HG03354 (cell line): ENCODE results near the gene HOXB6.

Experiments used
- ATAC-seq: cut with Tn5 transposase; IDR thresholded peaks from one replicate; pipeline ENCODE4 v1.9.1; 2021; ENCODE audit warnings: mild to moderate bottlenecking; ENCODE audit not compliant: unreplicated experiment, poor library complexity, severe bottlenecking

Gene HOXB6

DNA sequence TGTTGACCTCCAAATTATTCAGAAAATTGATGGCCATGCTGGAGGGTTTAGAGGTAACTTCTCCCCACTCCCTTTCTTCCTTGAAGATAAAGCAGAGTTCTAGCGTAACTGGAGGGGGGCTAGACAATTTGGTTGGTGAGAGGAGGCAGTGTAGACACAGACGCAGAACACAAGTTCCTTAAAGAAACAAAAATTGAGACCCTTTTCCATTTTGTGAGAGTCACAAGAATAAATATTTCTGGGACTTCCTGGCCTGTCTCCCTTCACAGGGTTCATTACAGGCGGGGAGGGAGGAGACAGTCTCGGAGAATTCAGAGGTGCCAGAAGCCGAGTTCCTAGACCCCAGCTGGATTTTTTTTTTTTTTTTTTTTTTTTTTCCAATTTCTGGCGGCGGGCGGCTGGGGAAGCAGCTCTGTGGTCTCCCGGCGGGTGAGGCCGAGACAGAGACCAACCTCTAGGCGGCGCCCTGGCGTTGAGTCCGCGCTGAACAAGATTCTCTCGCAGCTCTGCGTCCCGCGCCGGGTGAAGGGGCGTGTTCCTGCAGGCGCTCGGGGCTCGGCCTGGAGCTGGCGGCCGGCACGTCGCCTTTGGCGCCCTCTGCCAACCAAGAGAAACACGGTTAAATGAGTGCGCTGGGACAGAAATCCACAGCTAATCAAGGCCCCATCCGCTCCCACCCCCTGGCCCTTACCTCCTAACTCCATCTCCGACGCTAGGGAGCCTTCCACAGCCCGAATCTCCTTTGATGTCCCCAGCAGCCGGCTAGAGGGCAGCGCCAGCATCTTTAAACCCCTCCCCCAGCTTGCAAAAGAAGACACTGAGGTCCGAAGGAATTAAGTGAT lies 31.6 kb upstream of the HOXB6 start:
- ATAC-seq = peak; percentile 47

DNA sequence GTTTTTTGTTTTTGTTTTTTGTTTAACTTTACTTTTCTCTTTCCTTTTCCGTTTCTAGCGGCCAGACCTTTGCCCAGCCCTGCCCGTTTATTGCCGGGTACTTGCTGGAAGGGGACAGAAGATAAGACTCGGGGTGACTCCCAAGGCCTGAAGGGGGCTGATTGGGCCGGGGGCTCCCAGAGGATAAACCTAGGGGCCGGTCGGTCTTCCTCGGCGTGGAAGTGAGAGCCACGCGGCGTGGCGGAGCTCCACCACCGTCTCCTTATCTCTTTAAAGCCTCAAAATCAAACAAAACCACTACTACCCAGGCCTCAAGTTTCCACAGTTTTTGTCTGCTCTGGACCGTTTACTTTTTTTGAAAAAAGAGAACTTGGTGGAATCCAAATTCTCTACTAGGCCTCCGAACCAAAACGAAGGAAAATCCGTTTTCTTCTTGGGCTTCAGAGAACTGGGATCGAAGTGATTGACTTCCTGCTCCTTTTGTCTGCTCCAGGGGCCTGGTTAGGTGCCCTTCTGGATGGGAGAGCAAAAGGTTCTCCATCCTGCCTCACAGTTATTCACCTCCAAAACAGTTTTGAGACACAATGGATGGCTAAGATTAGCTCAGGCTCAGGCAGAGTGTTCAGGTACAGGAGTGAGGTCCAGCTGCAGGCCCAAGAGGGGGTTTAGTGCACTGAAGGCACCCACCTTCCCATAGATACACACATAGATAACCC lies 29.9 kb upstream of the HOXB6 start:
- ATAC-seq = no peak

GRCh38 chr17:48633266-48633677 lies 28.5 kb upstream of the HOXB6 start:
- no peak for ATAC-seq

DNA sequence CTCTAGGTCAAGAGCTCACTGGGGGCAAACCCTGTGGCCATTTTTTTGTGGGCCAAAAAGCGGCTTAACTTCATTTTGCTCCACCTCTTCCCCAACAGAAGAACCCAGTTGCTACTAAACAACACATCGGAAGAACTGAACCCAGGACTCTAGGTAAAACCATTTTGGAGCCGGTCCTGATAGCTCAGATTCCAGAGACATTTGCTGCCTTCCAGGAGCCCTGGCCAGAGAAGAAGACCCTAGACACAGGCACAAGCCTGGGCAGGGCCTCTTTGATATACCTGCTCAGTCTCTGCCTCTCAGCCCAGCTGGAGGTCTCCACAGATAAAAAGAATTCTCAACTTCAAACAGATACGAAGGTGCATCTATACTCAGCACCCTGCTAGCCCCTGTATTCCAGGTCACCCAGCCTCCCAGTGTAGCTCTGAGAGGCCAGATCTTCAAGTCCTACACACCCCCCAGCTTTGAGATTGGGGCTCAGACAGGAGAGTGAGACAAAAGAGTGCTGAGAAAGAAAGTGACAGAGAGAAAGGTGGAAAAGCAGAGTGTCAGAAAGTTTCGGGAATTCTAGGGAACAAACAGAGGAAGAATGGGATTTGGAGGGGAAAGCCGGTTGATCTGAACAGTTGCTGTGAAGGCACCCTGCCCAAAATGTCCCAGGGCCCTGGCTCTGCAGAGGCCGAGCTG lies 27.9 kb upstream of the HOXB6 start:
- ATAC-seq = no peak

DNA sequence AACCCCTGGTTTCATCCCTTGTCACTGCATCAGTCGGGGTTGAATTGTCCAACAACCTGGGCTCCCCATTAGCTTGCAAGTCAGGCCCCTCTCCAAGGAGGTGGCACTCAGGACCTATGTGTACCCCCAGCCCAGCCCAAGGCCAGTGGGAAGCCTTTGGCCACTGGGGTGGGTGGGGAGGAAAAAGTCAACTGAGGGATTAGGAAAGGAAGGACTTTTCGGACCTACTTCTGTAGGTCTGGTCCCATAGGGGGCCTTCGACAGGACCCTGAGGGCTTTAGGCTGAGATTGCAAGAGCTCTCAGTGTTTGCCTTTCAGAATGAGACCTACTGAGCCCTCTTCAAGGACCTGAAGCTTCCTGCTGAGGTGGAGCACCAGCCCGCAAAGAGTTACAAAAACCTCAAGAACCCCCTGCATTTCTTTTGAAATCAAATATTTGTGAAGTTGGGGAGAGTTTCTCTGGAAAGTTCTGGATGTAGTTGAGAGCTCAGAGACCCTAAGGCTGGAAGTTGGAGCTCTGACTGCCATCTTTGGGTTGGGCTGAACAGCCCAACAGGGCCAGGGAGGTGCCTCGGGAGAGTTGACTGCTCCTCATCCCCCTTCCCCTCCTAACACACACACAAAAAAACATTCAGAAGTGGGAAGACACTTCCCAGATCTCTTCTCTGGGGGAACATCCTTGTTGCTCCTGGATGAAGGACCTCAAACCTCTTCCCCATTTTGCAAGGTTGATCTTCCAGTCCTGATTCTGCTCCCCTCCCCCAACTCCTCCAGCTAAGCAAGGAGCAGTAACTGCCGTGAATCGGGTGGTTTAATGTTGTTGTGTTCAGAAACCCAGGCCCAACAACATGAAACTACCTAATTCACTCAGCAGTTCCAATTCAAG lies 27.1 kb upstream of the HOXB6 start:
- no peak for ATAC-seq

- no peak for ATAC-seq
Observed at GRCh38 chr17:48630925-48631692, 26.3 kb upstream of the HOXB6 start.

- ATAC-seq = no peak
Observed at GRCh38 chr17:48630009-48630924, 25.5 kb upstream of the HOXB6 start.

GRCh38 chr17:48629411-48629759 lies 24.6 kb upstream of the HOXB6 start:
- no peak for ATAC-seq

- no peak for ATAC-seq
Observed at GRCh38 chr17:48628649-48629410, 24.0 kb upstream of the HOXB6 start.

DNA sequence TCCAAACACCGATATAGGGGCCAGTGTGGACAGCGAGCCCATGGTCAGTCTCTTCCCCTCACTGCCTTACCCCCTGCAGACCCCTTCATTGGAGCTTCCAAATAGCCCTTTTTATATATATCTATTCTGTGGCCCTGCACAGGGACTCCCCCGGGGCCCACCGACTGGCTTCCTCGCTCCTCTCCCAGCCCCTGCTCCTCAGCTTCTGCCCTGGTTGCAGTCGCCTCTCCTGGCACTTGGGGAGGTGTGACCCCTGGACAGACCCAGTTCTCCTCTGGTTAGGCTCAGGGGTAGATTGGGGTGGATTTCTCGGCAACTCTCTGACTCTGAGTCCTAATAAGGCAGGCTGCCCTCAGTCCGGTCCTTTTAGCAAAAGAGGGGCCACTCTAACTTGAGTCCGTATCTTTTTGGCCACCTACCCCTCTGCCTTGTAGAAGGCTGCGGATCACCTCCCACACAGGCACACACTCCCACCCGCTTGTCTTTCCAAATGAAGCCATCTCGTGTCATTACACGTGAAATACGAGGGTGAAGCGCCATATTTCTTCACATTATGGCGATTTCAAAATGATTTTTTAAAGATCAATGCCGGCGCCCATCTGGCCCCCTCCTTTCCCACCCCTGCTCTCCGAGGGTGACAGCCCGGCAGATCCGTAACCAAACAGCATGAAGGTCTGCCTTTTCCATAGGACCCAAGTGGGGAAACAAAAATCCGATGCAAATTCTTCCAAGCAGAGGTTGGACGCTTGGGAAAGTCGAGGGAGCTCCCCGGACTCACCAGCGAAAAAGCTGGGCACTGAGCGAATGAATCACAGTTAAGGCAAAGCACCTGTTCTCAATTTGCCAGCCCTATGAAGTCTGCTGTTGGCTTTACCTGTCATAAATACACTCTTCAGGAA lies 23.1 kb upstream of the HOXB6 start:
- no peak for ATAC-seq

- ATAC-seq = no peak
Observed at GRCh38 chr17:48627118-48627597, 22.4 kb upstream of the HOXB6 start.

DNA sequence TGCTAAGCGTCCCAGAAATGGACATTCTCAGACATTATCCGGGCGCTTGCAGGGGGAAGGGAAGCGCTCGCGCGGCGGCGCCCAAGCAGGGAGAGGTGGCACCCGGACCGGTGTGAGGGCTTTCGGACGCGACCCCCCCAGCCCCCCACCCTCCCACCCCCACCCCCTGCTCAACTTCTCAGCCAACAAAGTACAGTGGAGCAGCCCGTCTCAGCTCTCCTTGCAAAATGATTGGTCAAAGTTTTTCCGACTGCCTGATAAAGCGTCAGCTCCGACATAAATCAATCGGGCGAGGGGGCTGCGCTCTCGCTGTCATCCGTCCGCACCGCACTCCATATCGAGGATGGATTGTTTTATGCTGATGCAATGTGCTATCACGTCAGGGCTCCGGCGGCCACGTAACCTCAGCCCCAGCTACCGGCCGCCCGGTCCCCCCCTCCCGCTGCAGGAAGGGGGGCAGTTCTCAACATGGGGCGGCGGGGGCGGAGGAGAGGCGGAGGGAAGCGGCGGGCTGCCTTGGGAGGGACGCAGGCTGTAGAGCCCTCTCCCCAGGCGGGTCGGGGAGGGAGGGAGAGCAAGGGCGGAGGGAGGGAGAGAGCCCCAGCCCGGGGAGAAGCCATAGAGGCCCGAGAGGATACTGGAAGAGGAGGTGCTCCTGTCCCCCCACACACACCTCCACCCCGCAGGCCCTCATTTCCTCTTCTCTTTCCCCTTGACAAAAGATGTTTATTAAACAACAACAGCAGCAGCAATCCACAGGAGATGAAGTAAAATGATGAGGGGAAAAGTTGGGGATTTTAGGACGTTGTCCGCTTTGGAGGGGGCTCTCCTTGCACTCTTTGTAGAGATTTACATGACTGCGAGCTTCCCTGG lies 21.7 kb upstream of the HOXB6 start, which contains the start of gene HOXB9:
HOXB9 (minus strand) TSS at position 114 of the 873 bp plus-strand sequence; CDS start at position 25, 89 bp downstream.
- ATAC-seq = no peak

DNA sequence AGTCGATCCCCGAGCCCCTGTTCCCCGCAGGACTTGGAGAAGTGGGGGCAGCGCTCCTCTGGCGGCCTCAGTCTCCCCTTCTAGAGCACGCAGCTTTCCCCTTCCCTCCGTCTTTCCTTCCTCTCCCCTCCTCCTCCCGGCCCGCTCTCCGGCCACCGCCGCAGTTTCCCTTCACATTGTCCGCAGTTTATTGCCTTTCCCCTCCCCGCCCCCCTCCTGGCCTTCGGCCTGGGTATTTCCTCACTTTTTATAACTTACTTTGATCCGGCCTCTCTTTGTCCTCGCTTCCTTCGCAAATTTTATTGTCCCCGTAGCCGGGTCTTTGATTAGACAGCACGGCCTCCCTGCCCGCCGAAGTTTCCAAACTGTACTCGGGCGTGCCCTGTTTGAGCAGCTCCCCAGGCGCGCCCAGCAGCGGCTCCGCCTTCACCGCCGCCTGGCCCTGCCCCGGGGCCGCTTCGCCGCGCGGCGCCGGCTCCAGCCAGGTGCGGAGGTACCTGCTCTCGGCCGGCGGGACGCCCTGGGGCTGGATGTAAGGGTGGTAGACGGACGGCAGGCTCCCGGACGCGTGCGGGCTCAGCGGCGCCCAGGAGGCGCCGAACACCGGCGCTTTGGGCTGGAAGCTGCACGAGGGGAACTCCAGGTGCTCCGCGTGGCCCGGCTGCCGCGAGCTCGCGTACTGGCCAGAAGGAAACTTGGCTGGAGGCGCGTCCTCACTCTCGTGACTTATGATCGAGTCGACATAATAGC lies 20.9 kb upstream of the HOXB6 start:
- ATAC-seq = no peak
